AG04450 (cell line): Measurements from ENCODE around the gene NTMT1. TPM values are rescaled to one million over a fixed set of nuclear protein-coding genes. Genes with fewer than 3 reads are reported as not detected.

Experiments
- CTCF ChIA-PET: fragments of 300-600, 350-600 bp; formaldehyde crosslinking; extraction: SDS; loops from one replicate; lab custom pipeline; 2022; ENCODE audit warnings: antibody characterized with exemption, inconsistent platforms; lab: Charles Lee
- POLR2A ChIA-PET: fragments of 350-600 bp; formaldehyde crosslinking; extraction: SDS; loops from one replicate; lab custom pipeline; 2021; ENCODE audit warnings: antibody characterized with exemption, inconsistent platforms; lab: Yijun Ruan, JAX
- DNase-seq: peaks from one replicate; pipeline ENCODE4 v3.0.0-alpha.2; 2011; ENCODE audit warnings: low read depth, low spot score
- H3K27ac ChIP-seq: one replicate; pipeline ENCODE4 v1.5.1; 2012; ENCODE audit warnings: low read depth, low read length, control low read depth
- H3K27me3 ChIP-seq: one replicate; pipeline ENCODE4 v1.6.0; 2012; ENCODE audit warnings: low read length; ENCODE audit not compliant: control insufficient read depth, insufficient read depth
- H3K4me3 ChIP-seq: 2 replicates; pipeline ENCODE4 v1.5.1; 2011; ENCODE audit warnings: mild to moderate bottlenecking, low read depth, low read length, control low read depth
- H3K9me3 ChIP-seq: 2 replicates; pipeline ENCODE4 v1.5.1; 2012; ENCODE audit warnings: low read length; ENCODE audit not compliant: control insufficient read depth, insufficient read depth
- CTCF ChIP-seq: IDR thresholded peaks from 2 replicates; pipeline ENCODE4 v1.5.1; 2011; ENCODE audit warnings: low read depth, low read length, control low read depth, inconsistent platforms
- polyA plus RNA-seq: library from polyadenylated mRNA; depleted of rRNA; stranded (reverse); fragments of >200 nt; gene quantifications from 2 replicates; pipeline ENCODE4 v1.2.3, GENCODE V29; 2011

NTMT1 gene
- polyA plus RNA-seq, 1 experiment: 49.3 TPM

GRCh38 chr9:129648764-129649115, 22.8 kb downstream of the NTMT1 start:
- POLR2A ChIA-PET: no interaction called here
- Histone ChIP-seq H3K27me3 (no peaks in the 10 kb centered on the region), H3K4me3 (no peak overlapping the region), H3K27ac (no peak overlapping the region), H3K9me3 (no peaks in the 10 kb centered on the region; the same call in 1 of the 2 replicates)
- CTCF ChIA-PET: no interaction called here
- DNase-seq: no peak
- no peak for TF ChIP-seq CTCF

- POLR2A ChIA-PET: no interaction called here
These were observed 24.0 kb downstream of the NTMT1 start for GRCh38 chr9:129649726-129650679.

GRCh38 chr9:129650680-129651235, 24.8 kb downstream of the NTMT1 start:
- no peak for DNase-seq
- no peaks in the 10 kb centered on the region for H3K27me3 ChIP-seq
- POLR2A ChIA-PET: interaction anchor here (0.6 kb wide), 1 partner anchor 16 kb away, joined by 3 read pairs; no protein-coding TSS in a partner anchor
- no peak overlapping the region for H3K4me3 ChIP-seq
- CTCF ChIA-PET: no interaction called here
- no peaks in the 10 kb centered on the region; the same call in 1 of the 2 replicates for H3K9me3 ChIP-seq
- no peak overlapping the region for H3K27ac ChIP-seq
- no peak for TF ChIP-seq CTCF

More at GRCh38 chr9:129649726-129650679, 24.0 kb downstream of the NTMT1 start:
- Histone ChIP-seq H3K4me3 (no peak overlapping the region), H3K27me3 (no peaks in the 10 kb centered on the region), H3K9me3 (no peaks in the 10 kb centered on the region; the same call in 1 of the 2 replicates), H3K27ac (no peak overlapping the region)
- no peak for TF ChIP-seq CTCF
- DNase-seq: no peak
- CTCF ChIA-PET: no interaction called here

- Histone ChIP-seq H3K9me3 (no peaks in the 10 kb centered on the region), H3K27me3 (no peaks in the 10 kb centered on the region), H3K4me3 (no peak overlapping the region), H3K27ac (no peak overlapping the region)
- TF ChIP-seq CTCF: no peak
- ChIA-PET POLR2A (no interaction called here), CTCF (no interaction called here)
- DNase-seq: no peak
These were observed 28.0 kb downstream of the NTMT1 start for GRCh38 chr9:129653823-129654553.
